PFSK-1 (cell line): ENCODE results near the gene MACF1.

Source experiments
- FOXP2 ChIP-seq: optimal IDR thresholded peaks from 2 replicates; pipeline ENCODE3; 2011; ENCODE audit warnings: borderline replicate concordance, control low read depth, inconsistent platforms; ENCODE audit not compliant: insufficient read depth; ENCODE audit errors: extremely low read length, extremely low read depth
- POLR2AphosphoS5 ChIP-seq: IDR thresholded peaks from 2 replicates; pipeline ENCODE4 v1.6.1; 2012; ENCODE audit warnings: low read depth, mild to moderate bottlenecking, control low read depth, low read length, moderate library complexity
- SIN3A ChIP-seq: IDR thresholded peaks from 2 replicates; pipeline ENCODE4 v1.6.1; 2012; ENCODE audit warnings: mild to moderate bottlenecking, low read length, moderate library complexity, borderline replicate concordance; ENCODE audit not compliant: insufficient read depth
- TAF1 ChIP-seq: IDR thresholded peaks from 2 replicates; pipeline ENCODE4 v1.6.1; 2012; ENCODE audit warnings: low read length, control low read depth, borderline replicate concordance; ENCODE audit not compliant: insufficient read depth
- TF ChIP-seq, protein P1 (sequence below), 2 experiments: IDR thresholded peaks; 2 replicates each; pipeline versions ENCODE4 v1.6.1 to v1.8.0; 2011 to 2012; ENCODE audit warnings: low read depth in 2 of 2, low read length in 2 of 2, control low read depth in 1 of 2, inconsistent platforms in 1 of 2, mild to moderate bottlenecking in 1 of 2, moderate library complexity in 1 of 2; ENCODE audit not compliant: insufficient read depth in 1 of 2

The MACF1 gene

GRCh38 chr1:39226836-39227235 is 22.3 kb downstream of the MACF1 start:
- no peak for TF ChIP-seq TAF1
- TF ChIP-seq POLR2AphosphoS5: no peak
- no peak for TF ChIP-seq FOXP2
- TF ChIP-seq SIN3A: no peak
- TF ChIP-seq, protein P1, sequence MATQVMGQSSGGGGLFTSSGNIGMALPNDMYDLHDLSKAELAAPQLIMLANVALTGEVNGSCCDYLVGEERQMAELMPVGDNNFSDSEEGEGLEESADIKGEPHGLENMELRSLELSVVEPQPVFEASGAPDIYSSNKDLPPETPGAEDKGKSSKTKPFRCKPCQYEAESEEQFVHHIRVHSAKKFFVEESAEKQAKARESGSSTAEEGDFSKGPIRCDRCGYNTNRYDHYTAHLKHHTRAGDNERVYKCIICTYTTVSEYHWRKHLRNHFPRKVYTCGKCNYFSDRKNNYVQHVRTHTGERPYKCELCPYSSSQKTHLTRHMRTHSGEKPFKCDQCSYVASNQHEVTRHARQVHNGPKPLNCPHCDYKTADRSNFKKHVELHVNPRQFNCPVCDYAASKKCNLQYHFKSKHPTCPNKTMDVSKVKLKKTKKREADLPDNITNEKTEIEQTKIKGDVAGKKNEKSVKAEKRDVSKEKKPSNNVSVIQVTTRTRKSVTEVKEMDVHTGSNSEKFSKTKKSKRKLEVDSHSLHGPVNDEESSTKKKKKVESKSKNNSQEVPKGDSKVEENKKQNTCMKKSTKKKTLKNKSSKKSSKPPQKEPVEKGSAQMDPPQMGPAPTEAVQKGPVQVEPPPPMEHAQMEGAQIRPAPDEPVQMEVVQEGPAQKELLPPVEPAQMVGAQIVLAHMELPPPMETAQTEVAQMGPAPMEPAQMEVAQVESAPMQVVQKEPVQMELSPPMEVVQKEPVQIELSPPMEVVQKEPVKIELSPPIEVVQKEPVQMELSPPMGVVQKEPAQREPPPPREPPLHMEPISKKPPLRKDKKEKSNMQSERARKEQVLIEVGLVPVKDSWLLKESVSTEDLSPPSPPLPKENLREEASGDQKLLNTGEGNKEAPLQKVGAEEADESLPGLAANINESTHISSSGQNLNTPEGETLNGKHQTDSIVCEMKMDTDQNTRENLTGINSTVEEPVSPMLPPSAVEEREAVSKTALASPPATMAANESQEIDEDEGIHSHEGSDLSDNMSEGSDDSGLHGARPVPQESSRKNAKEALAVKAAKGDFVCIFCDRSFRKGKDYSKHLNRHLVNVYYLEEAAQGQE (IDR thresholded peaks at IDR 0.05; ENCODE audit: insufficient read depth in 1 of 2, low read depth in 2 of 2, low read length in 2 of 2): no peak

GRCh38 chr1:39228252-39228651 is 23.8 kb downstream of the MACF1 start:
- TF ChIP-seq SIN3A: no peak
- TF ChIP-seq TAF1: no peak
- no peak for TF ChIP-seq FOXP2
- TF ChIP-seq, protein P1 (IDR thresholded peaks at IDR 0.05; ENCODE audit: insufficient read depth in 1 of 2, low read depth in 2 of 2, low read length in 2 of 2): no peak
- TF ChIP-seq POLR2AphosphoS5: no peak

DNA sequence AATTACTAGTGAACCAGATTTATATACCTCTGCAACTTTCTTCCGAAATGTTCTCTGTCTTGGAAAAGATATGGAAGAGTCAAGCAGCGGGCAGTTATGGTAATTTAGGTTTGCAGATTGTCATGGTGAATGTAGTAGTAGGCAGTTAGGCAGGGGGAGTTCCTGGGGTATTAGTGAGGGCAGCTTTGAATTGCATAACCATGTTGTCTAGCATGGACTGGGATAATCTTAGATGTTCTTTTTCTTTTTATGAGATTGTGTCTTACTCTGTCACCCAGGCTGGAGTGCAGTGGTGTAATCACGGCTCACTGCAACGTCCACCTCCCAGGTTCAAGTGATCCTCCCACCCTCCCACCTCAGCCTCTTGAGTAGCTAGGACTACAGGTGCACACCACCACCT is 25.0 kb downstream of the MACF1 start:
- TF ChIP-seq POLR2AphosphoS5: no peak
- TF ChIP-seq TAF1: no peak
- TF ChIP-seq FOXP2: no peak
- no peak for TF ChIP-seq SIN3A
- TF ChIP-seq, protein P1 (IDR thresholded peaks at IDR 0.05; ENCODE audit: insufficient read depth in 1 of 2, low read depth in 2 of 2, low read length in 2 of 2): no peak

DNA sequence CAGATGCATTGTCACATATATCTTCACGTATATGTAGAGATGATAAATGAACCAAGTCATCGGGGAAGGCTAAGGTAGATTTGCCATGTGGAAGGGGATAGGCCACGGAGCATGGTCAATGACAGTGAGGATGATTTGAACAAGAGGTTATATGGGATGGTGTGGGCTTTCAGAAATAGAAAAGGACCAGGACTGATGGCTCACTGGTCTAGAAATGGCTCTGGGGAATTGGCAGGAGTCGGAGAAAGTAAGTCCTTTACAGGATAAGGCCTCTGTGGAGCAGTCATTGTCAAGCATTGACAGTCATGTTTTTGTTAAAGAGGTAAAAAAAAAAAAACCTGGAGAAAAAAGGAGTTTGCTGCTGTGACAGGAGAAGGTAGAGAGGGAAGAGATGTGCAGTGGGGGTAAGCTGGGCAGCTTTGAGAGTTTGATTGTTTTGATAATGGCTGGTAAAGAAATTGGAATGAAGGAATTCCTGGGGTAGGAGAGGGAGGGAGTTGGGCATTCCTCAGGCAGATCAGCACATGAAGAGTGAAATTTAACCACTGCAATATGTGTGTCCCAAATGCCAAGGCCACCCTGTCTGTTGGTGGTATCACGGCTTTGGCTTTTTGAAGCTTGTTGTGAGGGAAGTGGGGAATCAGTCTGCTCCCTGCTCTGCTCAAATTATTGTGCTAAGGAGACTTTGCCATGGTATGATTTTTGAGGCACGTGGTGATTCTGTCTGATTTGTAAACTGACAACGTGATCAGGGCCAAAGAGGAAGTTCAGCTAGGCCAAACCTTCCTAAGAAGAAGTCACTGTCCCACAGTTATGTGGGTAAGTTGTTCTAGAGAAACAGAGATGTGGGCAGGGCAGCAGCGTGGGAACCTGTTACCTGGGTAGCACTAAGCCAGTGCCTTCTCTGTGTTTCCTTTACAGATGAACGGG is 26.0 kb downstream of the MACF1 start:
- no peak for TF ChIP-seq SIN3A
- TF ChIP-seq TAF1: no peak
- TF ChIP-seq POLR2AphosphoS5: no peak
- no peak for TF ChIP-seq FOXP2
- TF ChIP-seq, protein P1 (IDR thresholded peaks at IDR 0.05; ENCODE audit: insufficient read depth in 1 of 2, low read depth in 2 of 2, low read length in 2 of 2): no peak
